T1000 (cell line): Measurements from ENCODE around the gene SUMF1.

Experiments
- DNase-seq: peaks from one replicate; lab custom pipeline; 2025; ENCODE audit warnings: mixed read lengths; lab: John Stamatoyannopoulos, UW

Gene SUMF1

GRCh38 chr3:4385201-4385600 lies 81.9 kb downstream of the SUMF1 start:
- no peak for DNase-seq

GRCh38 chr3:4380013-4380412 lies 87.1 kb downstream of the SUMF1 start:
- DNase-seq: no peak

- no peak for DNase-seq
Measured at GRCh38 chr3:4376499-4376898, 90.6 kb downstream of the SUMF1 start.

DNA sequence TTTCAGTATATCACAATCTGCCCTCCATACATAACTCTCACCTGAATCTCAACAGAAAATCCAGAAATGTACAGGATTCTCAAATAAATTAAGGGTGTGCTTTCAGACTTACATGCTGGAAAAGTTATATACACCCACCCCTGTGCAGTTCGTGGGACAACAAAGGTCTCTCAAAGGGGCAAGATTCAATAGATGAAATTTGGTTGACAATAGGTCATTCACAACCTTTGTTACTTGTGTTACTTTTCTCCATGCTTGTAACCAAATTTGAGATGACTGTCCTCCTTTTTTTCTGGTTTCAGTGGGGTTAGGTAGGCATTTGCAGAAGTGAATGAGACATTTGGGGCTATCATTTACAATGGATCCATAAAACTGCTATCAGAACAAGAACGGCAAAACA lies 91.2 kb downstream of the SUMF1 start:
- DNase-seq: no peak

- DNase-seq: no peak
Measured at GRCh38 chr3:4373669-4374068, 93.4 kb downstream of the SUMF1 start.

- no peak for DNase-seq
Measured at GRCh38 chr3:4362523-4362922, 104.5 kb downstream of the SUMF1 start.

GRCh38 chr3:4360817-4361216 lies 106.3 kb downstream of the SUMF1 start:
- no peak for DNase-seq

GRCh38 chr3:4359805-4360502 lies 107.1 kb downstream of the SUMF1 start:
- no peak for DNase-seq

DNA sequence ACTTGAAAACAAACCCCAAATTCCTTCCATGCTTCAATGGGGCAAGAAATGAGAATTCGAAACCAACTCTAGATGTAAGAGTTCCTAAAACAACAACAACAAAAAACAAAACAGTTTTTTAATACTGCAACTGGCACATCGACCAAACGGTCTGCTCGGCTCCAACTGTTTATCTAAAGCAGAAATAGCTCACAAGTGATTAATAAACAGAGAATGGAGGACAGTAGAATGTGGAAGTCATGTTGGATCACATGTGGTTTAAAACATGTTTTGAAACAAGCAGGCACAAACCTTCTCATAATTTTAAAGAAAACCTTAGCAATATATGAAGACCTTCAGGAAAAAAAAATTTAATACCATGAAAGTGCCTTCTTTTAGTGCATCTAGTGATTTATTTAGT lies 108.8 kb downstream of the SUMF1 start:
- no peak for DNase-seq

GRCh38 chr3:4356546-4357410 lies 110.3 kb downstream of the SUMF1 start:
- no peak for DNase-seq

DNA sequence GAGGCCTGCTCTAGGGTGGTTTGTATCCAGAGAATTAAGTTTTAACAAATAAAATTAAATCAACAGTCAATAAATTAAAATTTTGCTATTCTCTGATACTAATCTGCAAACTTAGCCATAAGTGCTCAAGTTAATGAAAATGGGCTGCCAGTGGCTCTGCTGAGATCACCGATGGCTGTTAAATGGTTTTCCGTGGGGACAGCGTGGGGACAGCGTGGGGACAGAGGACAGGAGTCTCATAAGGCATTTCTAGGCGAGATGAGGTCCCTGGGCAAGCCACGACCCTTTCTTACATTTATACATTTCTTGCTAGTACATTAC lies 110.9 kb downstream of the SUMF1 start:
- DNase-seq: no peak

GRCh38 chr3:4355401-4356219 lies 111.5 kb downstream of the SUMF1 start:
- no peak for DNase-seq

DNA sequence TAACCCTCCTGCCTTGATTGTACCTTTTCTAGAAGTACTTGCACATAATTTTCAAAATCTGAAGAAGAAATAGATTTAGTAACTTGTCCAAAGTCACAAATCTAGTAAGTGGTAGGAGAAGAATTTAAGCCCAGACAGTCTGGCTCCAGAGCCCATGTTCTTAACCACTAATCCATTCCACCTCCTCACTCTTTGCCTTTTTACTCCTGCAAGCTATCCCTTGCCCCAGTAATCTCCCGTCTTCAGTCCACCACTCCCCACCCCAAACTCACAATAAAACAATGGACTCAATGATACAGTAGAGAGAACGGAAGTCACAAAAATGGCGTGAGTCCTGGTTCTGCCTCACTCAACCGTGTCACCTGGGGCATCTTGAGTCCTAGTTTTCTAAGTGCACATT lies 115.2 kb downstream of the SUMF1 start:
- DNase-seq: no peak

- DNase-seq: no peak
Measured at GRCh38 chr3:4351164-4351855, 115.8 kb downstream of the SUMF1 start.

GRCh38 chr3:4350789-4351163 lies 116.3 kb downstream of the SUMF1 start:
- no peak for DNase-seq

GRCh38 chr3:4343258-4343657 lies 123.8 kb downstream of the SUMF1 start:
- no peak for DNase-seq

- DNase-seq: no peak
Measured at GRCh38 chr3:4341336-4341675, 125.8 kb downstream of the SUMF1 start.

DNA sequence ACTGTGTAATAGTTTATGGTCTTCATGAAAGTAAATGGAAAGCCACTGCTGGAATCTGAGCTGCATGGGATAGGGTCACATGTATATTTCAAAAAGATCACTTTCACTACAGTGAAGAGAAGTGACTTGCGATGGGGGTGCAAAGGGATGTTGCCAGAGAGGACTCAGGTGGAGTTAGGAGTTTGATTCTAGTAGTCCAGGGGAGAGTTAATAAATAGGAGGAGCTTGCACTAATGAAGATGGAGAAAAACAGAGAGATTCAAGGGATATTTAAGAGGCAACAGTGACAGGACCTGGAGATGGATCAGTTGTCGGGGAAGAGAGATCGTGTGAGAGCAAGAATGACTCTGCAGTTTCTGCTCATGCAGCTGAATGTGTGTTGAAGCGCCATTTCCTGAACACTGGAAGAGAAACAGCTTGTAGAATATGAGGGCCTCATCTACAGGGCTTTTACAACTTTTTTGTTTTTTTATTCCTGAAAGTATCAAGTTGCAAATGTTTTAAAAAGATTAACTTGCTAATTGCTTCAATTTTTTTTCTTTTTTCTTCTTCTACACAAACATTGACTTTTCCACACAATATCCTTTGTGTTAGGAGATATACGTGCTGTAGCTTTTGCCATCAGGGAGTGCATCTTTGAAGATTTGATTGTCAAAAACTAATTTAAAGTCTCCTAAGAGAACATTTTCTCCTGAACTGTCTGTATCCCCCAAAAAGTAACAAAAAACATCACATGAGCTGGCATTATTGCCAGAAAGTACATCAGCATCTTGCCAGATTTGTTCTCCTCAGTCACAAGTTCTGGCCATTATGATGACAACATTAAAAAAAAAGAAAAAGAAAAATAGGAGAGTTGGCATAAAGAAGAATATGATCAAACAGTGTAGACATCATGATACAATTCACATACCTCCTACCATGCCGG lies 126.4 kb downstream of the SUMF1 start:
- no peak for DNase-seq

- DNase-seq: no peak
Measured at GRCh38 chr3:4340077-4340410, 127.0 kb downstream of the SUMF1 start.

GRCh38 chr3:4338751-4339150 lies 128.3 kb downstream of the SUMF1 start:
- DNase-seq: no peak

DNA sequence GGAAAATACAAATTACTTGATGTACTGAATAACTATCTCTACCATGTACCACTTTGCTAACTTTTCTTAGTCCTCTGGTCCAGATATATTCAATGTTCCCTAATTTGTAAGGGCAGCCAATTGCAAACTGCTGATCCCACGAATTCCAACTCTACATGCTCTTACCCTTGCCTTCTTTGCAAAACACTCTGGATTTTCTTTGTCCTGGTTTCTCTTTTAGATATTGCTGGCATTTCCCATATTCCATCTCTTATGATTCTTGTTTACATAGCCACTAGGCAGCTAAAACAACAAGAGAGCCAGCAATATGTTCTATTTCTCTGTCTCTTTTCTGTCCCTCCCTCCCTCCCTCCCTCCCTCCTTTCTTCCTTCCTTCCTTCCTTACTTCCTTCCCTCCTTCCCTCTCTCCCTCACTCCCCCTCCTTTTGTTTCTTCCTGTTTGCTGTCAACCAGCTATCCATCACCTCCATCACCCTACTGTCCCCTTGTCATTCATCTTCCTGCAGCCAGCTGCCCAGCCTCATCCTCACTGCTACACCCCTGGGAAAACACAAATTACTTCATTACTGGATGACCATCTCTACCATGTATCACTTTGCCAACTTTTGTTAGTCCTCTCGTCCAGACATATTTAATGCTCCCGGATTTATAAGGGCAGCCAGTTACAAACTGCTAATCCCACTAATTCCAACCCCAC lies 130.1 kb downstream of the SUMF1 start:
- no peak for DNase-seq
